BE2C (cell line): ENCODE data around the gene LZTS3.

Experiments
- DNase-seq: peaks from one replicate; pipeline ENCODE4 v3.0.0-alpha.2; 2020
- H3K27me3 ChIP-seq: fragments of 250-450 bp; sonication (Bioruptor Pico); 2 replicates; pipeline ENCODE4 v1.5.1; 2020; ENCODE audit warnings: mild to moderate bottlenecking
- H3K36me3 ChIP-seq: fragments of 250-450 bp; sonication (Bioruptor Pico); 2 replicates; pipeline ENCODE4 v1.5.1; 2020; ENCODE audit warnings: mild to moderate bottlenecking
- H3K4me1 ChIP-seq: fragments of 250-450 bp; sonication (Bioruptor Pico); 2 replicates; pipeline ENCODE4 v1.5.1; 2020
- H3K4me3 ChIP-seq: 2 replicates; pipeline ENCODE4 v1.5.1; 2011; ENCODE audit warnings: low read depth, low read length
- H3K9me3 ChIP-seq: fragments of 250-450 bp; sonication (Bioruptor Pico); 2 replicates; pipeline ENCODE4 v1.5.1; 2020
- CTCF ChIP-seq: IDR thresholded peaks from 2 replicates; pipeline ENCODE4 v1.5.1; 2012; ENCODE audit warnings: mild to moderate bottlenecking, low read depth, low read length

The LZTS3 gene

GRCh38 chr20:3115190-3116107, 57.9 kb downstream of the LZTS3 start:
- Histone ChIP-seq H3K4me1 (peaks cover 4% of the 10 kb centered on the region), H3K27me3 (no peaks in the 10 kb centered on the region), H3K9me3 (no peaks in the 10 kb centered on the region), H3K36me3 (no peaks in the 10 kb centered on the region), H3K4me3 (no peak overlapping the region)
- peak; percentile 70 for DNase-seq
- peak; percentile 80 for TF ChIP-seq CTCF
